Measurements from ENCODE around the gene PVRIG.
"Not testable (repeated sequence)": the region's sequence is repeated elsewhere in the genome, so short reads cannot be mapped to it uniquely, and the experiment has no call there.

PVRIG gene

GRCh38 chr7:100198266-100198665 lies 21.5 kb upstream of the PVRIG start:
- Histone ChIP-seq H3K9ac (ENCODE audit: low read depth, low read length) (no peak overlapping the region), H3K27ac (ENCODE audit: low read depth, low read length) (no peak overlapping the region), H3K9me3 (ENCODE audit: insufficient read depth, low read depth, low read length) (no peaks in the 10 kb centered on the region), H3K4me1 (ENCODE audit: insufficient read depth, low read length) (0 out of 2 replicates have a peak, but pooled peaks cover 4% of the 10 kb centered on the region), H3K36me3 (ENCODE audit: insufficient read depth, low read length) (no peaks in the 10 kb centered on the region), H3K27me3 (ENCODE audit: insufficient read depth, low read length) (peaks cover 5% of the 10 kb centered on the region; the same call in 1 of the 2 replicates), H3K4me3 (ENCODE audit: low read length) (no peak overlapping the region)
- 95% methylated on average over 9 of the region's 10 CpGs for WGBS

- peaks cover 5% of the 10 kb centered on the region; the same call in 1 of the 2 replicates for H3K27me3 ChIP-seq (ENCODE audit: insufficient read depth, low read length)
- H3K27ac ChIP-seq (ENCODE audit: low read depth, low read length) = no peak overlapping the region
- H3K9me3 ChIP-seq (ENCODE audit: insufficient read depth, low read depth, low read length) = no peaks in the 10 kb centered on the region
- no peak overlapping the region for H3K4me3 ChIP-seq (ENCODE audit: low read length)
- H3K4me1 ChIP-seq (ENCODE audit: insufficient read depth, low read length) = 0 out of 2 replicates have a peak, but pooled peaks cover 4% of the 10 kb centered on the region
- H3K36me3 ChIP-seq (ENCODE audit: insufficient read depth, low read length) = no peaks in the 10 kb centered on the region
- WGBS = 88% methylated on average over 10 of the region's 11 CpGs
- no peak overlapping the region for H3K9ac ChIP-seq (ENCODE audit: low read depth, low read length)
These were observed 19.1 kb upstream of the PVRIG start for GRCh38 chr7:100200693-100201092.

GRCh38 chr7:100204454-100204853 lies 15.3 kb upstream of the PVRIG start:
- H3K4me3 ChIP-seq (ENCODE audit: low read length) = no peak overlapping the region
- no peaks in the 10 kb centered on the region for H3K9me3 ChIP-seq (ENCODE audit: insufficient read depth, low read depth, low read length)
- no peak overlapping the region for H3K27ac ChIP-seq (ENCODE audit: low read depth, low read length)
- H3K27me3 ChIP-seq (ENCODE audit: insufficient read depth, low read length) = peaks cover 5% of the 10 kb centered on the region; the same call in 1 of the 2 replicates
- 0 out of 2 replicates have a peak, but pooled peaks cover 4% of the 10 kb centered on the region for H3K4me1 ChIP-seq (ENCODE audit: insufficient read depth, low read length)
- WGBS = 92% methylated on average over 9 of the region's 9 CpGs
- H3K36me3 ChIP-seq (ENCODE audit: insufficient read depth, low read length) = no peaks in the 10 kb centered on the region
- no peak overlapping the region for H3K9ac ChIP-seq (ENCODE audit: low read depth, low read length)

GRCh38 chr7:100208911-100209408 lies 10.8 kb upstream of the PVRIG start:
- H3K36me3 ChIP-seq (ENCODE audit: insufficient read depth, low read length) = no peaks in the 10 kb centered on the region
- H3K4me1 ChIP-seq (ENCODE audit: insufficient read depth, low read length) = no peaks in the 10 kb centered on the region
- H3K4me3 ChIP-seq (ENCODE audit: low read length) = no peak overlapping the region
- H3K9ac ChIP-seq (ENCODE audit: low read depth, low read length) = no peak overlapping the region
- H3K27me3 ChIP-seq (ENCODE audit: insufficient read depth, low read length) = no peaks in the 10 kb centered on the region; the same call in 1 of the 2 replicates
- WGBS = 78% methylated on average over 6 of the region's 6 CpGs
- H3K9me3 ChIP-seq (ENCODE audit: insufficient read depth, low read depth, low read length) = no peaks in the 10 kb centered on the region
- no peak overlapping the region for H3K27ac ChIP-seq (ENCODE audit: low read depth, low read length)

- Histone ChIP-seq H3K4me3 (ENCODE audit: low read length) (no peak overlapping the region), H3K4me1 (ENCODE audit: insufficient read depth, low read length) (no peaks in the 10 kb centered on the region), H3K27me3 (ENCODE audit: insufficient read depth, low read length) (no peaks in the 10 kb centered on the region; the same call in 1 of the 2 replicates), H3K36me3 (ENCODE audit: insufficient read depth, low read length) (no peaks in the 10 kb centered on the region), H3K9ac (ENCODE audit: low read depth, low read length) (no peak overlapping the region), H3K27ac (ENCODE audit: low read depth, low read length) (no peak overlapping the region), H3K9me3 (ENCODE audit: insufficient read depth, low read depth, low read length) (no peaks in the 10 kb centered on the region)
- WGBS = 86% methylated on average over 6 of the region's 6 CpGs
These were observed 10.3 kb upstream of the PVRIG start for GRCh38 chr7:100209493-100209892.

GRCh38 chr7:100210805-100211204 lies 8.9 kb upstream of the PVRIG start:
- no peak overlapping the region for H3K4me3 ChIP-seq (ENCODE audit: low read length)
- no peaks in the 10 kb centered on the region for H3K4me1 ChIP-seq (ENCODE audit: insufficient read depth, low read length)
- no peaks in the 10 kb centered on the region; the same call in 1 of the 2 replicates for H3K27me3 ChIP-seq (ENCODE audit: insufficient read depth, low read length)
- no peaks in the 10 kb centered on the region for H3K36me3 ChIP-seq (ENCODE audit: insufficient read depth, low read length)
- no peaks in the 10 kb centered on the region for H3K9me3 ChIP-seq (ENCODE audit: insufficient read depth, low read depth, low read length)
- WGBS = 91% methylated on average over 5 of the region's 5 CpGs
- no peak overlapping the region for H3K27ac ChIP-seq (ENCODE audit: low read depth, low read length)
- H3K9ac ChIP-seq (ENCODE audit: low read depth, low read length) = no peak overlapping the region

GRCh38 chr7:100211342-100211780 lies 8.4 kb upstream of the PVRIG start:
- H3K36me3 ChIP-seq (ENCODE audit: insufficient read depth, low read length) = no peaks in the 10 kb centered on the region
- no peaks in the 10 kb centered on the region for H3K9me3 ChIP-seq (ENCODE audit: insufficient read depth, low read depth, low read length)
- no peak overlapping the region for H3K9ac ChIP-seq (ENCODE audit: low read depth, low read length)
- H3K27ac ChIP-seq (ENCODE audit: low read depth, low read length) = no peak overlapping the region
- no peaks in the 10 kb centered on the region; the same call in 1 of the 2 replicates for H3K27me3 ChIP-seq (ENCODE audit: insufficient read depth, low read length)
- no peaks in the 10 kb centered on the region for H3K4me1 ChIP-seq (ENCODE audit: insufficient read depth, low read length)
- WGBS = 90% methylated on average over 7 of the region's 7 CpGs
- H3K4me3 ChIP-seq (ENCODE audit: low read length) = no peak overlapping the region

GRCh38 chr7:100212631-100213286 lies 7.0 kb upstream of the PVRIG start:
- Histone ChIP-seq H3K9ac (ENCODE audit: low read depth, low read length) (no peak overlapping the region), H3K27me3 (ENCODE audit: insufficient read depth, low read length) (no peaks in the 10 kb centered on the region; the same call in 1 of the 2 replicates), H3K27ac (ENCODE audit: low read depth, low read length) (no peak overlapping the region), H3K36me3 (ENCODE audit: insufficient read depth, low read length) (no peaks in the 10 kb centered on the region), H3K4me1 (ENCODE audit: insufficient read depth, low read length) (no peaks in the 10 kb centered on the region), H3K9me3 (ENCODE audit: insufficient read depth, low read depth, low read length) (no peaks in the 10 kb centered on the region), H3K4me3 (ENCODE audit: low read length) (no peak overlapping the region)
- WGBS = 80% methylated on average over 4 of the region's 5 CpGs

GRCh38 chr7:100213672-100214071 lies 6.1 kb upstream of the PVRIG start:
- no peak overlapping the region for H3K9ac ChIP-seq (ENCODE audit: low read depth, low read length)
- 75% methylated on average over 5 of the region's 6 CpGs for WGBS
- H3K27ac ChIP-seq (ENCODE audit: low read depth, low read length) = no peak overlapping the region
- no peaks in the 10 kb centered on the region for H3K9me3 ChIP-seq (ENCODE audit: insufficient read depth, low read depth, low read length)
- H3K4me3 ChIP-seq (ENCODE audit: low read length) = no peak overlapping the region
- H3K27me3 ChIP-seq (ENCODE audit: insufficient read depth, low read length) = no peaks in the 10 kb centered on the region; the same call in 1 of the 2 replicates
- no peaks in the 10 kb centered on the region for H3K4me1 ChIP-seq (ENCODE audit: insufficient read depth, low read length)
- H3K36me3 ChIP-seq (ENCODE audit: insufficient read depth, low read length) = no peaks in the 10 kb centered on the region

GRCh38 chr7:100214356-100214755 lies 5.4 kb upstream of the PVRIG start:
- H3K27ac ChIP-seq (ENCODE audit: low read depth, low read length); H3K4me3 ChIP-seq (ENCODE audit: low read length); H3K9me3 ChIP-seq (ENCODE audit: insufficient read depth, low read depth, low read length); H3K4me1 ChIP-seq (ENCODE audit: insufficient read depth, low read length); H3K36me3 ChIP-seq (ENCODE audit: insufficient read depth, low read length); H3K27me3 ChIP-seq (ENCODE audit: insufficient read depth, low read length); H3K9ac ChIP-seq (ENCODE audit: low read depth, low read length): not testable (repeated sequence)
- WGBS = 79% methylated on average over 5 of the region's 5 CpGs

GRCh38 chr7:100215895-100216294 lies 3.9 kb upstream of the PVRIG start:
- H3K9ac ChIP-seq (ENCODE audit: low read depth, low read length) = no peak overlapping the region
- 89% methylated on average over 5 of the region's 6 CpGs for WGBS

More at GRCh38 chr7:100215895-100216294, 3.9 kb upstream of the PVRIG start:
- no peak overlapping the region for H3K4me3 ChIP-seq (ENCODE audit: low read length)
- H3K4me1 ChIP-seq (ENCODE audit: insufficient read depth, low read length) = no peaks in the 10 kb centered on the region
- H3K9me3 ChIP-seq (ENCODE audit: insufficient read depth, low read depth, low read length) = no peaks in the 10 kb centered on the region
- no peaks in the 10 kb centered on the region; the same call in 1 of the 2 replicates for H3K27me3 ChIP-seq (ENCODE audit: insufficient read depth, low read length)
- no peak overlapping the region for H3K27ac ChIP-seq (ENCODE audit: low read depth, low read length)
- no peaks in the 10 kb centered on the region for H3K36me3 ChIP-seq (ENCODE audit: insufficient read depth, low read length)
